HG03060 (cell line): ENCODE results near the gene NLRP9.

Source experiments
- ATAC-seq: cut with Tn5 transposase; IDR thresholded peaks from one replicate; pipeline ENCODE4 v1.9.1; 2021; ENCODE audit warnings: low read depth, moderate number of reproducible peaks; ENCODE audit not compliant: unreplicated experiment

Gene NLRP9

DNA sequence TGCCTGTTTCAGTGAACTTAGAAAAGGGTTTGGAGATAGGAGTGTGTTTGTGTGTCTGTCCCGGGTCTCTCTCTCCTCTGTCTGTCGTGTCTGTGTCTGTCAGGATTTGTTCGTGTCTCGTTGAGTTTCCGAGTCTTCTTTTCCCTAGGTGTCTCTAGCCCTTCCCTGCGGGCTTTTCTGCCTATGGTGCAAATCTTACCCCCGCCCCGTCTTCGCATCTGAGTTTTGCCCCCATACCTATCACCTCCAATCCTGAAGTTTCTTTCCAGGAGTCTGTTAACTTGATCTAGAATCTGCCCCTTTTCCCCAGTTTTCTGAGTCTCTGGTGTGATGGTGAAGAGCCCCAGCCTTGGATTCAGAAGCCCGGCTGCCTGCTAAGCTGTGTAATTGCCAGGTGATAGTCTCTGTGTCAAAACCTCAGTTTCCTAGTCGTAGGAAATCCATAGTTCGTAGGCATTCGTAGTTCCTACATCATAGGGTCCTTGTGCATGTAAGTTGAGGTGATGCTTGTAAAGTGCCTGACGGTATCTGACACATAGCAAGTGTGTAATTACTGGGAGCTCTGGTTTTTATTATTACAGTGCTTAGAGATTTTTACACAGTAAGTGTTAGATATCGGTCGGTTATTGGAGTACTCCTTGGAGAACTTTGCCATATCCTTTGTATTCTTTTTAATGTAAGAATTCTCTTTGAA, 62.4 kb downstream of the NLRP9 start:
- no peak for ATAC-seq

DNA sequence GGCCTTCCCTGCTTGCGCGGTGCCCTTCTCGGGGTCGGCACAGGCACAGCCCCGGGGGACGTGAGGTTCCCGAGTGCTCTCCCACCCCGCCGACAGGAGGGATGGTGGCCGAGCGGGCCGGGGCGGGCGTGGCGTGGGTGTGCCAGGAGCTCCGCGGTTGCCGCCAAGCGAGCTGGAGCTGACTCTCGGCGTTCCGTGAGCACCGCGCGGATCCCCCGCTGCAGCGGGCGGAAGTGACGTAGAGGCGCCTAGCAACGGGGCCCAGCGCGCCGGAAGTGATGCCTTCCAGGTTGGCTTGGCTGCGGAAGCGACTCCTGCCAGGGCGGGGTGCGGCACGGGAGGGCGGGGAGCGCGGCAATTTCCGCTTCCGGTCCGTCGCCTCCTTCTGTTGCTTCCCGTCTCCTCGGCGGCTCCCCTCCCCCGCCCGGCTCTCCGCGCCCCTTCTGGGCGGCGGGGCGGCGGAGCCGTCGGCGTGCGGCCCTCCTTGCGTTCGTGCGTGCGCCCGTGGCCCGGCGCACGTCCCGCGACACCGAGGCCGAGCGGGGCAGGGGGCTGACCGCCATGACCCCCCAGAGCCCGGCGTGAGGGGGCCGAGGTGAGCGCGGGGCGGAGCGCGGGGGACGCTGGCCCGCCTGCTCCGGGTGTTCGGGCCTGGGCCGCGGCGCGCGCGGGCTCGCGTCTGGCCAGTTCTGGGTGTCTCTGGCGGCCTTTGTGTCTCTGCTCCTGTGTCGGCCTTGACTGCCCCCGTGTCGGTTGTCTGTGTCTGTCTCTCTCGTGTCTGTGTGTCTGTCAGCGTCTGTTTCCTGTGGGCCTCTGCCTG, 63.2 kb downstream of the NLRP9 start, which contains the start of gene EPN1:
TSS of gene EPN1 (plus strand) at position 386 of the 820 bp plus-strand sequence. CDS start 3,402 bp downstream, outside the sequence.
- ATAC-seq, result peak; percentile 32

DNA sequence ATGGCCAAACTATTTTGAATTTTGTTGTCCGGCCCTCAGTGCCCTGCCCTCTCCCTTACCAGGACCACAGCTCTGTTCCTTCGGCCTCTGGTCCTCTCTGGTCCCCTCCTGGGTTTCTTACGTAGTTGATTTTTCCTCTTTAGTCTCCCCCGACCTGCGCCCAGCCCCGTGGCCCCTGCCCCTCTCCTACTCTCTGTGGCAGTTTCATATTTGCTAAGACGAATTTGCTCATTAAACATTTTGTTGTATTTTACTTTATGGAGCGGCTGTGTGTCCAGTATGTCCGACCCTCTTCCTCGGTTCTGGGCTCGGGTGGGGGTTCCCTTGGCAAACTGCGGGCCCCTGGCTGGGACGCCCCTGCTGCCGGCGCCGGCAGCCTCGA, 63.8 kb downstream of the NLRP9 start:
- ATAC-seq, result no peak

- no peak for ATAC-seq
These were observed 64.3 kb downstream of the NLRP9 start for GRCh38 chr19:55673889-55674288.

DNA sequence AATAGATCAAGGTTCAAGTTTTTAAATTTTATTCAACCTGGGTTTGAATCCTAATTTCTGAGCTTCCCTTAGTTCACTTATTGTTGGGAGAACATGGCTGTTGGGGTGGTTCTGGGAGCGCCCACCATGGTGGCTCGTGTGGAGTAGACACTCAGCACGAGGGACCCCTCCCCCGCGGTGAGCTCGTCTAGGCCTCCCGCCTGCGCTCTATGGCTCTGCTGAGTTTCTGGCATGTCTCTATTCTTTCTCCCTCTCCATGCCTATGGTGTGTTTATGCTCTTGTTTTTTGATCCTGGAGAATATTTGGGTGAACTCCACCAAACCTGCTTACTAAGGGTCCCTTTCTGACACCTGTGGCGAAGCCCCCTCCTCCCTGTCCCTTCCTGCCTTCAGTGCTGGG, 64.7 kb downstream of the NLRP9 start:
- no peak for ATAC-seq

DNA sequence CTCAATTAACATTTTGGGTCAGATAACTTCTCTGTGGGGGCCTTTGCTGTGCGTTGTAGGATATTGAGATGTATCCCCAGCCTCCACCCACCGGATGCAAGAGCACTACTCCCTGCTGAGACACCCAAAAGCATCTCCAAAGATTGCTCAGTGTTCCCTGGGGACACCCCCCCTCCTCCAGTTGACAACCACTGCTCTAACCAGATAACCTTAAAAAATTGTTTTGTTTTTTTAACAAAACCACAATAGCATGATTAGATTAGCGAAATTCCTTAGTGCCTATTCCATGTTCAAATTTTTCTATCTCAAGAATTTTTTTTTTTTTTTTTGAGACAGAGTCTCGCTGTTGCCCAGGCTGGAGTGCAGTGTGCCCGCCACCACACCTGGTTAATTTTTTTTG, 65.8 kb downstream of the NLRP9 start:
- no peak for ATAC-seq

DNA sequence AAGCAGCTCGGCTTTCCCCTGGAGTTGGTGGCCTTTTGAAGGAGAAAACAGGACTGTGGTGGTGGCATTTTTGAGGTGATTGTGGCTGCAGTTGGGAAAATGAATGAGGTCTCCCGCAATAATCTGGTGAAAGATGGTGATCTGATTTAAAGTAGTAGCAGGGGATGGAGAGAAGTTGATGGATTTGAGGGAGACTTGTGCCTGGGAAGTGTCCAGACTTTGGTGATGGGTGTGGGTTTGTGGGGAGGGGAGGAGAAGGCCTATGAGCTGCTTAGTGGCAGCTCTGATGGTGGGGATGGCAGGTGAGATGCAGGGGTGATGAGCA, 67.2 kb downstream of the NLRP9 start:
- no peak for ATAC-seq

- no peak for ATAC-seq
These were observed 67.7 kb downstream of the NLRP9 start for GRCh38 chr19:55670280-55671053.

DNA sequence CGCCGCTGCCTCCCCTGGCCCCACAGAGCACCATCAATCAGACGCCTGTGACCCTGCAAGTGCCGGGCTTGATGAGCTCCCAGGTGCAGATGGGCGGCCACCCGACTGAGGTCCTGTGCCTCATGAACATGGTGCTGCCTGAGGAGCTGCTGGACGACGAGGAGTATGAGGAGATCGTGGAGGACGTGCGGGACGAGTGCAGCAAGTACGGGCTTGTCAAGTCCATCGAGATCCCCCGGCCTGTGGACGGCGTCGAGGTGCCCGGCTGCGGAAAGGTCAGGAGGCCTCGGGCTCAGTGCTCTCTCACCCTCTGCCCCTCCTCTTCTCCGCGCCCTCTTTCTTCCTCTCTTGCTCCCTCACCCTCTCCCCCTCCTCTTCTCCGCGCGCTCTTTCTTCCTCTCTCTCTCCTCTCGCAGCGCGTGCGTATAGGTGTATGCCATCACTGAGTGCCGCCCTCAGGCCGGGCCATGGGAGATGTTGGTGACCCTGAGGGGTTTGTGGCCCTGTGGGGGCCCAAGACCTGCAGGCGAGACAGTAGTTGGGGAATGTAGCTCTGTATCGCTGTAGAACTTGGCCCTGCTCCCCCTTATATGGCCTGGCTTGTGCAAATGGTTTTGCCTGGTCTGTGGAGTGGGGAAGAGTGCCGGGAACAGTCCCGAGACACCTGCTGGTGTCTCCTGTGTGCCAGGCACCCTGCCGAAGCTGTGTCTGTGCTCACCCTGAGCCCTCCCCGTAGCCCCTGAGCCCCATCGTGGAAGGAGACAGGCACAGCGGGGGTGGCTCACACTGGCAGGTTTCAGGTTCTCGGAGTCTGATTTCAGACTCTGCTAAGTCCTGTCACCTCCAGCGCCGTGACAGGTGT, 68.6 kb downstream of the NLRP9 start:
- ATAC-seq, result no peak

DNA sequence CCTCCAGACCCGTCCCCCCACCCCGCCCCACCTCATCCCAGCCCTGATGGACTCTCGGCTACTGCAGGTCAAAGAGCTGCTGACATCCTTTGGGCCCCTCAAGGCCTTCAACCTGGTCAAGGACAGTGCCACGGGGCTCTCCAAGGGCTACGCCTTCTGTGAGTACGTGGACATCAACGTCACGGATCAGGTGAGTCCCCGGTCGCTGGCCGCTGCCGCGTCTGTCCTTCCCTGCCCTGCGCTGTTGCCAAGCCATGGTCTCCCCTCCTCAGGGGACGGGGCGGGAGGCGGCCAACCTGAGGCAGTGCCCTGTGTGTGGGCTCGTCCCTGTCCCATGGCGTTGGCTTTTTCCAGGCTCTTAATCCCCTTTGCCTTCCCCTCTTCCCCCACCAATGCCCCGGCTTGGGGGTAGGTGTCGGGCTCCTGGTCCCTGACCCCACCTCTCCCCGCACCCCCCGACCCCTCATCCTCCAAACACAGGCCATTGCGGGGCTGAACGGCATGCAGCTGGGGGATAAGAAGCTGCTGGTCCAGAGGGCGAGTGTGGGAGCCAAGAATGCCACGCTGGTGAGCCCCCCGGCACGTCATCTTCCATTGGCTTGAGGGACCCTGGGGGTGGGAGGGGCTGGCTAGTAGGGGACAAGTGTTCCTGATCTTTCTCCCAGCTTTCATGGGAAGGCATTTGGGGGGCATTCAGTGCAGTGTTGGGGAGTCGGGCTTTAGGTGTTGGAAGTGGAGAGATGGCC, 69.4 kb downstream of the NLRP9 start:
- no peak for ATAC-seq

DNA sequence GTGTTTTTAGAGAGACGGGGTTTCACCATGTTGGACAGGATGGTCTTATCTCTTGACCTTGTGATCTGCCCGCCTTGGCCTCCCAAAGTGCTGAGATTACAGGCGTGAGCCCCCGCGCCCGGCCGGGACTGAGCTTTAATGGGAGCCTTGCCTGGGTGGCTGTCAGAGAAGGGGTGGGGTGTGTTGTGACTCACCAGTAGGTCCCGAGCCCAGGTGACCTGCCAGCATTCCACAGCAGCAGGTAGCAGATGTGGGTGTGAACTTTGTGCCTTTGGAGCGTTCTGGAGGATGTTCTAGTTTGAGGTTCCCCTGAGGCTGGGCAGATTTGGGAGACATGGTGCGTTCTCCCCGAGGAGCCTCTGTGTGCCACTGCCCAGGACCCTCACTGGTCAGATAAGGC, 70.2 kb downstream of the NLRP9 start:
- ATAC-seq, result no peak

- ATAC-seq, result no peak
These were observed 70.7 kb downstream of the NLRP9 start for GRCh38 chr19:55667511-55667910.

DNA sequence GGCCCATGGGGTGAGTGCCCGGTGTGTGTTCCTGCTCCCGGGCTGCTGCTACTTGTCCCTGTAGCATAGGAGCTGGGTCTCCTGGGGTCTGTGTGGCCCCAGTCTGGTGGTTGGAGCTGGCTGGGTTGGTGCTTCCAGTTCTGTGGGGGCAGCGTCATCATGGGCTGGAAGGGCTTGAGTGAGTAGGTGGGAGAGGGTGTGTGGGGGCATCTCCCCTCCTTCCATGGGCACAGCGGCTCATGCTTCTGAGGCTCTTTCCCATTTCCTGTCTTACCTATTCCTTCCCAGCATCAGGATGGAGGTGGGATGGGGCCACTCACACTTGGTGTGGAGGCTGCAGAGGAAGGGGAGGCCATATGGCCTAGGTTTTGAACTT, 71.2 kb downstream of the NLRP9 start:
- ATAC-seq, result no peak

DNA sequence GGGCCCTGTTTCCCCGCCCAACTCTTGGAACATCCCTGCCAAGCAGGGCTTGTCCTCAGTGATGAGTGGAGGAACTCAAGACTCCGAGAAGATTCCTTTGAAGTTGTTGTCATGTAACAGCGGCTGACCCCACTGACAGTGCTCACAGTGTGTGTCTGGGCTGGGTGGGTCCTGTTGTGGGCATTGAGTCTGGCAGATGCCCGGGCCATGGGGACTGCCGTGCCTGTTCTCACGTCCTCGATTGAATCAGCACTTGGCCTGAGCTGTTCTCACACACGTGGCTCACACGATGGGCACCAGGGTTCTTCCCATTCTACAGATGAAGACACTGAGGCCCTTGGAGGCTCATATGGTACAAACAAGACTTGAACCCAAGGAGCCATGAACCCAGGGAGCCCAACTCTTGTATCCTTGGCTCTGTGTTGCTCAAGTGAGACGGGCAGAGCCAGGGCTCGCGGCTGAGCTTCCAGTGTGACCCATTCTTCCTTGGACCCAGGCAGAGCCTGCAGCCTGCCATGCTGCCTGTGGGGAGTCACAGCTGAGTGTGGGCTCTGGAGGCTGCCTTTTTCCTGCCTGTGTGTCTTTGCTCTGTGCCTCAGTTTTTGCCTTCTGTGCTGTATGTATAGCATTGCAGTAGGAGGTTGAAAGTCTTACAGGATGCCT, 71.7 kb downstream of the NLRP9 start:
- ATAC-seq, result no peak

DNA sequence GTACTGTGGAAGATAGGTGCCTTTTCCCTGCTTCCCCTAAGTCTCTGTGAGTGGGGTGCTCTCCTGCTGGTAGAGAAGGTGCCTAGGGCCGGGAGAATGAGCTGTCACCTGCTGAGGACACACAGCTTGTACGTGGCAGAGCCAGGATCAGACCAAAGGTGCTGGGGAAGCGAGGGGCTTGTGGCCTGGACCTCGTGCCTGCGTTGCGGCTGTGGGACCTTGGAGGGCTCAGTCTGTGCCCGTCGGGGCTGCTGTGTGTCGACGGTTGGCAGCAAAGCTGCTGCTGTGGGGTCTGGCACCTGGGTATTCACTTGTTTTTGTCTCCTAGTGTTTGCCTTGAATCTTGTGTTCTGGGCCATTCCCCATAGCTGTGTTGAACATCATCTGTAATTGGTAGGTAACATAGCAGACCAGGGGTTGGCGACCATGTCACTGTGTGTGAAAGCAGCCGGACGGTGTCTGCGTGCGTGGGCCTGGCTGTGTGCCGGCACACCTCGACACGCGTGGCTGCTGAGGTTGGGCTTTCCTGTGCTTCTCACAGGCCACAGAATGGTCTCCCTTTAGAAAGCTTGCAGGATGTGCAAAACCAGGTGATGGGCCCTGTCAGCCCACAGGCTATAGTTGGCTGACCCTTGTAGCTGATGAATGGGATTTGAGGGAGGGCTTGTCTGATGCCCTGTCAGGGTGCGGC, 74.2 kb downstream of the NLRP9 start:
- ATAC-seq, result no peak

DNA sequence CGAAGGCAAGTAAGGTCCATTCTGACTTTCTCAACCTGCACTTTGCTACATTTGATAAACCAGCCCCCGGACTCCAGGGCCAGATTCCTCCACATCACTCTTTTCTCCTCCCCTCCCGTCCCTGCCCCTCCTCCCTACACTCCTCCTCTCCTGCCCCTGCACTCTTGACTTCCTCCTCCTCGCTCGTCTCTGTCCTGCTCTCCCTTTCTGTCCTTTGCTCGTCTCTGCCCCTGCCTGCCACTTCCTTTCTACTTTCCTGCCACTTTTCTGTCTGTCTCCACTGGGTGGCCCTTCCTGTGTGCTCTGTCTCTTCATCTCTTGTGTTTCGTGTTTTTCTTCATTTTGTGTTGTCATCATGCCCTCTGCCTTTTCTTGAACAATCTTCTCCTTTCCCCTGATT, 76.4 kb downstream of the NLRP9 start:
- ATAC-seq, result no peak

- ATAC-seq, result no peak
These were observed 77.2 kb downstream of the NLRP9 start for GRCh38 chr19:55660991-55661390.

DNA sequence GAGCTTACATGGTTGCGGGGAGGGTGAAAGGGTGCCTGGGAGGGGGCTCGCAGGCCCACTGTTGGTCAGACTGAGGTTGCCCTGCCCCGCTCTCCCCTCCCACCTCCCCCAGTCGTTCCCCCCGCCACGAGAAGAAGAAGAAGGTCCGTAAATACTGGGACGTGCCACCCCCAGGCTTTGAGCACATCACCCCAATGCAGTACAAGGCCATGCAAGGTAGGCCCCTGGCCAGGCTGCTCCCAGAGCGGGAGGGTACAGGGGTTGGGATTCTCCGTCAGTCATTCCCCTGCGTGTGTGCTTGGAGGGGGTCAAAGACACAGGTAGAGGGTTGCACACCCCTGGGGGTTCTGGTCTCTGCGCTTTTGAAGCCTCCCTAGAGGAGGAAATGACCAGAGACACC, 77.8 kb downstream of the NLRP9 start:
- no peak for ATAC-seq

- no peak for ATAC-seq
These were observed 78.4 kb downstream of the NLRP9 start for GRCh38 chr19:55659822-55660221.
